ENCODE data around the gene JMJD4. TPM values are rescaled to one million over a fixed set of nuclear protein-coding genes. Genes with fewer than 3 reads are reported as not detected.

JMJD4 gene
- 25.0 to 31.1 TPM (median 29.9 TPM) in 5 replicates for total RNA-seq (2022; extraction: Qiagen RNA extraction; ENCODE audit: low read depth)

GRCh38 chr1:227734856-227735538 is at the start of gene JMJD4, which contains the start of gene SNAP47:
TSS of gene JMJD4 (minus strand) at chr1:227735302. CDS start at chr1:227735273, 29 bp downstream.
TSS of gene SNAP47 (plus strand) at chr1:227735435. CDS start at chr1:227747737, 12,302 bp downstream.

Other genes with a start within 250 kb of the JMJD4 start
- gene ZNF678, start 171.7 kb downstream of the JMJD4 start, total RNA-seq (2022; extraction: Qiagen RNA extraction; ENCODE audit: low read depth) = 1.3 to 1.8 TPM (median 1.7 TPM) in 5 replicates
- 27.1 to 29.3 TPM (median 28.1 TPM) in 5 replicates for gene SNAP47, start 133 bp upstream of the JMJD4 start, total RNA-seq (2022; extraction: Qiagen RNA extraction; ENCODE audit: low read depth)
- gene PRSS38, start 80.4 kb upstream of the JMJD4 start, total RNA-seq (2022; extraction: Qiagen RNA extraction; ENCODE audit: low read depth) = not detected in 5 replicates
- gene WNT9A, start 212.6 kb upstream of the JMJD4 start, total RNA-seq (2022; extraction: Qiagen RNA extraction; ENCODE audit: low read depth) = 6.1 to 8.5 TPM (median 7.8 TPM) in 5 replicates